Stimulated activated naive CD4-positive, alpha-beta T cell treated with Interleukin-2 at 50 U/mL for 16 hours (primary cell): ENCODE results near the gene FKBP4.

Experiments
- DNase-seq: peaks from one replicate; lab custom pipeline; 2025; lab: John Stamatoyannopoulos, UW

FKBP4 gene

DNA sequence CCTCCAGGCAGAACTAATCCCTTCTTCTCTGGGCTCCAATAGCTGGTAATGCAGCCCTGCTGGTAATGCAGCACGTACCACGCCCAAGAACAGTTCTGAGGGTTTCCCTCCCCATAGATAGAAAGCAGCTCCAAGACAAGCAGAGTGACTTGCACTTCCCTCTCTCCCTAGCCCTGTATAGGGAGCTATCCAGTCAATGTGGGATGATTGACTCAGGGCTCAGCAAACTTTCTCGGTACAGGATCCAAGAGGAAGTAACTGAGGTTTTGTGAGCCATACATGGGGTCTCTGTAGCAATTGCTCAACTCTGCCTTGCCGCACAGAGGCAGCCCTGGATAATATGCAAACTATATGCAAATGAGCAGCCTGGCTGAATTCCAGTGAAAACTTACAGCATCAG, 15.5 kb upstream of the FKBP4 start:
- no peak for DNase-seq

GRCh38 chr12:2783936-2784600, 10.7 kb upstream of the FKBP4 start:
- DNase-seq, result peak; percentile 24

GRCh38 chr12:2785017-2785416, 9.8 kb upstream of the FKBP4 start:
- no peak for DNase-seq

GRCh38 chr12:2791089-2791488, 3.7 kb upstream of the FKBP4 start:
- no peak for DNase-seq

GRCh38 chr12:2792671-2793500, 1.9 kb upstream of the FKBP4 start:
- DNase-seq, result no peak

- no peak for DNase-seq
These were observed 1.2 kb upstream of the FKBP4 start for GRCh38 chr12:2793561-2793960.

DNA sequence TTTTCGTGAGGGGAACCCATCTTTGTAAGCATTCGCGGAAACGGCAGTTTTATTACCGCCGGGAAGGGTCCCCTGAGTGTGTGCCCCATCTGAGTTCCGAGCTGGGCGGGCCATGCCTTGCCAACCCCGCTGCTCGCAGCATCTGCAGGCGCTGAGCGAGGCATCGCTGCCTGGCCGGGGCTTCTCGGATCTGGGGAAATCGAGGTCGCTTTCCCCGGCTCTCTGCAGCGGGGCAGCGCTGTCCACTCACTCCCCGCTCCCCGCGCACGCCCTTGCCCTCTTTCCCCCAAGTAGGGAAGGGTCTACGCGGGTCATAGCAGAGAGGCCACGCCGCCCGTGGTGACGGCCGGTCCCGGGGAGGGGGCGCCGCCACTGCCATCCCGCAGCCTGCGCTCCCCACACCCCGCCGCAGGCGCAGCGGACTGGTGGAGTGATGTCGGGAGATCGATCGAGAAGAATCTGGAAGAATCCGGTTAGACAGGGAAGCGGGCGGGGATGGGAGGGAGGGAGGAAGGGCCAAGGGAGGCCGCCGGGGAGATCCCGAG, 507 bp upstream of the FKBP4 start:
- DNase-seq, result peak; percentile 22

DNA sequence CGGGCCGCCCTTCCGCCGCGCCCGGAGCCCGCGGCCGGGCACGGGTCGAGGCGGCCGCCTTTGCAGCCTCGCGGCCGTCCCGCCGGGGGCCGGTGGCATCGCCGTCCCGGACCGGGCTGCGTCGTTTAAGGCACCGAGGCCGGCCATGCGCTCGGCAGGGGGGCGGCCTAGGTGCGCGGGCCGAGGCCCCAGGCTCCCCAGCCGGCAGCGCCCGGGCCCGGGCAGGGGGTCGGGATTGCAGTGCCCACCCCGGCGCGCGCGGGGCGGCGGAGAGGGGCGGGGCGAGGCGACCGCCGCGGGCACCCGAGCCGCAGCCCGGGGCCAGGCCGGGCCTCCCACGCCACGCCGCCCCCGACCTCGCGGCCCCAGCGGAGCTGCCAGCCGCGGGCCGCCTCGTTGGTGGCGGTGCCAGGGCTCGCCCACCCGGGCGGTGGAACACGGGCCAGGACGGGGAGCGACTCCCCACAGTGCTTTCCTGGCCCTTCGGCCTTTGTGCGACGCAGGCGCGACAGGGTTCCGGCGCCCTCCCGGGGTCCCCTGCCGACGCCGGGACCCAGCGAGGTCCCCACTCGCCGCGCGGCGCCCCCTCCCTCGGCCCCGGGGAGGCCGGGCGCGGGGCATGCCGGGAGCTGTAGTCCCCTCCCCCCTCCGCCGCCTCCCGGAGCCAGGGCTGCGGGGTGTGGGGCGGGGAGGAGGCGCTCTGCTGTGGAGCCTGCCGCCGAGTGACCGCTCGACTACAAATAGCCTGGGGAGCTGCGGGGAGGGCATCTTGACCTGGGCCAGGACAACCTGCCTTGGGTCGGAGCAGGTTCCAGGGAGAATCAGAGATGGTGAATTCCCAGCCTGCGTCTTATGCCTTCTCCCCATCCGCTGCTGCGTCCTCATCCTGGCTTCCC, 769 bp downstream of the FKBP4 start:
- peak; percentile 70 for DNase-seq

DNA sequence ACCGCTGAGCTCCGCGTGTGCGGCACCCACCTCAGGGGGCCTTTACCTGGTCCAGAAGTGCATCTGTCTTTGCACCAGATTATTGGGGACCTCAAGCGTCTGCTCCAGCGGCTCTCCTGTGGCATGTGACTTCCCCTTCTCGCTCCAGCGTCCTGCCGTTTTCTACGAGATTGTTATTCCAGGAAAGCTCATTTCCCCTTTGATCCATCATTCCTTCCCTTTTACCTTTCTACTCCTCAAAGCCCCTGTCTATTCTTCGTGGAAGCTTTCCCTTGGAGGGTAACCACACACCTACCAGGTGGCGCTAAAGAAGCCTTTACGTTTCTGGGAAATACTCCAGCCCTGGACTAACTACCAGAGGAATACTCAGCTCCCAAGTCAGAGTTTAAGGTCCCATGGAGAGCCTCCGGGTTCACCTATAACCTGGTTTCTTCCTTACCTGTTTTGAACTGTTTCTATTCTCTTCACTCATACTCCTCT, 1.5 kb downstream of the FKBP4 start:
- DNase-seq, result no peak

GRCh38 chr12:2797721-2798418, 3.1 kb downstream of the FKBP4 start:
- DNase-seq, result no peak

GRCh38 chr12:2800046-2800570, 5.3 kb downstream of the FKBP4 start:
- no peak for DNase-seq

GRCh38 chr12:2801044-2801783, 6.4 kb downstream of the FKBP4 start:
- no peak for DNase-seq

- no peak for DNase-seq
These were observed 9.0 kb downstream of the FKBP4 start for GRCh38 chr12:2803635-2804392.

GRCh38 chr12:2804393-2805142, 9.8 kb downstream of the FKBP4 start:
- DNase-seq, result no peak

DNA sequence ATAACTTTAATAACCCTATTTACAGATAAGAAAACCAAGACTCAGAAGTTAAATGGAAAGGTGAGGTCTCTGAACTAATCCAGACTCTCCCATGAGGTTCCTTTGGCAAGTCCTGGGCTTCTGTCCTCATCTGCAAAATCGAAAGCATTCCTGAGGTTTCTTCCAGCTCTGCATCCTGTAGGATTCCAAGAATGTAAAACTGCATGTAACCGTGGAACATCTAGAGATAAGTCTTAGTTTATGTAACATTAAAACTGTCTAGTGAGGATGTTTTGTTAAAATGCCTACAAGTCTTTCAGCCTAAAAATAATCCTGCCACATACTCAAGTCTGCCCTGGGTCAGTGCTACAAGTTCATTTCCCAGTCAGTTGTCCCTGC, 10.4 kb downstream of the FKBP4 start:
- DNase-seq, result no peak

GRCh38 chr12:2806700-2807099, 11.9 kb downstream of the FKBP4 start:
- no peak for DNase-seq

- DNase-seq, result no peak
These were observed 17.0 kb downstream of the FKBP4 start for GRCh38 chr12:2811801-2812200.

DNA sequence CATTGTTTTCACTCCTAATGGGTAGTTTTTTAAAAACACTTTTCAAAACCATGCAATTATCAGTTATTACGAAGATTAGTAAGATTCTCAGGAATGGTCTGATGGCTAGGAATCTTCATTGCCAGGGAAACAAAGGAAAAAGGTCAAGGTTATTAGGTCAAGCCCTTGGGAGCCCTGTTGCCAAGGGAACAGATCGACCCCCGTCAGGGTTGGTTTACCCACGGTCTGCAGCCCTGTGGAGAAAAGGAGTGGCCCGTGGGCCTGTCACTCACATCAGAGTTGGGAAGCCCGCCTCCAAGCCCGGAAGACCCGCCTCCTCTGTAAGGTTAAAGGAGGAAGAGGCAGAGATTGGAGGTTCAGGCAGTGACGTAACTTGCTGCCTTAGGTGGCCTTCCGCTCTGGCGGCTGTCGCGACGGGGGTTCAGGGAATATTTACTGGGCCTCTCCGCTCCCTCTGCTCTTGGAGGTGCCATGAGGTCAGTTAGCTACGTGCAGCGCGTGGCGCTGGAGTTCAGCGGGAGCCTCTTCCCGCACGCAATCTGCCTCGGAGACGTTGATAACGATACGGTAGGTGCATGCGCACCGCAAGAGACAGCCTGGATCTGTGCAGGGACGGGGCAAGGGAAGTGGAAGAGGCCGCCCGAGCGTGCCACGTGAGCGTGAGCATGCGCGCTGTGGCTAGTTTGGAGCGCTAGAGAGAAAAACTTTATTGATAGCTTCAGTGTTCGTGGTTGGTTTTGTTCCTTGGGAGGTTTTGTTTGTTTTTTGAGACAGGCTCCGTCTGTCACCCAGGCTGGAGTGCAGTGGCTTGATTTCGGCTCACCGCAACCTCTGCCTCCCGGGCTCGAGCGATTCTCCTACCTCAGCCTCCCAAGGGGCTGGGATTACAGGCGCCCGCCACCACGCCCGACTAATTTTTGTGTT, 17.8 kb downstream of the FKBP4 start, which contains the start of gene ITFG2:
TSS of gene ITFG2 (plus strand) at position 379 of the 924 bp plus-strand sequence. CDS start at position 472, 93 bp downstream.
- DNase-seq, result peak; percentile 98
